Thoracic aorta (tissue), 2 donors: ENCODE data around the gene PTPRG. TPM values are rescaled to one million over a fixed set of nuclear protein-coding genes. Genes with fewer than 3 reads are reported as not detected.

Experiments
- ATAC-seq: fragments of 150-250 bp; one replicate; pipeline ENCODE4 v1.8.0; 2017; ENCODE audit warnings: low read depth; ENCODE audit not compliant: insufficient number of reproducible peaks, low FRiP score
- DNase-seq: peaks from one replicate; pipeline ENCODE4 v3.0.0-alpha.2; 2020; ENCODE audit warnings: low spot score
- H3K27ac ChIP-seq, 2 donors: fragments of 200-600 bp; sonication (generic); 1 replicate in 1 of 2; 2 replicates in 1 of 2; pipeline ENCODE4 v1.5.1; 2016; ENCODE audit warnings: mild to moderate bottlenecking in 2 of 2, moderate library complexity in 2 of 2
- H3K27me3 ChIP-seq: fragments of 200-600 bp; sonication (generic); replicated peaks from 2 replicates; pipeline ENCODE4 v1.6.0; 2016; ENCODE audit warnings: mild to moderate bottlenecking; ENCODE audit not compliant: insufficient read depth
- H3K36me3 ChIP-seq: fragments of 200-600 bp; sonication (generic); one replicate; pipeline ENCODE4 v1.5.1; 2016
- H3K4me1 ChIP-seq, 2 donors: fragments of 200-600 bp; sonication (generic); 1 replicate in 1 of 2; 2 replicates in 1 of 2; pipeline versions ENCODE4 v1.5.1 to v1.6.0; 2016; ENCODE audit warnings: low read depth in 2 of 2, mild to moderate bottlenecking in 1 of 2; ENCODE audit not compliant: control insufficient read depth in 1 of 2
- H3K4me3 ChIP-seq: fragments of 200-600 bp; sonication (generic); 2 replicates; pipeline ENCODE4 v1.5.1; 2016; ENCODE audit warnings: mild to moderate bottlenecking
- H3K9me3 ChIP-seq: fragments of 200-600 bp; sonication (generic); 2 replicates; pipeline ENCODE4 v1.5.1; 2016
- total RNA-seq, 2 donors: library from RNA; depleted of rRNA; stranded (reverse); fragments of >200 nt; gene quantifications; one replicate each; pipeline versions ENCODE4 v1.1.0 to v1.2.3, GENCODE V29; 2016
- TF ChIP-seq, protein P1 (sequence below): fragments of 200-600 bp; sonication (generic); IDR thresholded peaks from one replicate; pipeline ENCODE4 v1.5.1; 2019; ENCODE audit warnings: antibody characterized with exemption

The PTPRG gene
- total RNA-seq, 2 donors from 2014 or later, result 154 to 208 TPM

DNA sequence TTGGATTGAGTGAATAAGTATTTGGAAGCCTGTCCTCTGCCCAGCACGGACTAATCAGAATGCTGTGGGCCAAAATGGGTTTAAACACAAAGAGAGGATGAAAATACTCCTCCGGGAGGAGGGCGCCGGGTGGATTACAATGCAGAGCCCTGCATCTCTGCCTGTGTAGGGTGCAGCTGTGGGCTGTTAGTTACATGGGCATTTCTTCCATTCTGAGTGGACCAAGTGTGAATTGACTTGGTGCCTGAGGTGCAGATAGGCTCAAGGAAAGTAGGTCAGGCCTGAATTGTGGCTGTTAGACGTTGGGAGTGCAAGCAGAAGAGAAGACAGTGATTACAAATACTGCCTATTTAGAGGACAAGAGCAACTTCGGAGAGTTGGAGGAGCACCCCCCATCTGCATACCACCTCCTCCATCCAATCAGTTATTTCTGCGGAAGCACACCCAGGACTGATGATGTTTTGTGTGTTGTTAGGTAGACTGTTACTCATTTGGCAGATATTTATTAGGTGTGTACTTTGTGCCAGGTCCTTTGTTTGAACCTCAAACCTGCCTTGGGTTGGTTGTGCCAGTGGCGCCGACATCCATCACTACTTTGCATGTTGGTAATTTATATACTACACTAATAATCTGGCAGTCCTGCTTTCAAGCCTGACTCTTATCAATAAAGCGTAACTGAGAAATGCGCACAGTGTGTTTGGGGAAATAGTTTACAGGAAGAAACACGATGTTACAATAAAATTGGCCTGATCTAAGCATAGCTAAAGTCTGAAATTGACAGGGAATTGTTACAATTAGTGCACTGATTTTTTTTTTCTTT, 33.0 kb downstream of the PTPRG start:
- DNase-seq (no peak), ATAC-seq (no peak)
- Histone ChIP-seq H3K27me3 (no peaks in the 10 kb centered on the region), H3K27ac (no peak overlapping the region), H3K4me3 (no peak overlapping the region), H3K4me1 (peaks cover 12 to 30% of the 10 kb centered on the region in 2 donors), H3K36me3 (no peaks in the 10 kb centered on the region), H3K9me3 (no peaks in the 10 kb centered on the region)
- TF ChIP-seq, protein P1, sequence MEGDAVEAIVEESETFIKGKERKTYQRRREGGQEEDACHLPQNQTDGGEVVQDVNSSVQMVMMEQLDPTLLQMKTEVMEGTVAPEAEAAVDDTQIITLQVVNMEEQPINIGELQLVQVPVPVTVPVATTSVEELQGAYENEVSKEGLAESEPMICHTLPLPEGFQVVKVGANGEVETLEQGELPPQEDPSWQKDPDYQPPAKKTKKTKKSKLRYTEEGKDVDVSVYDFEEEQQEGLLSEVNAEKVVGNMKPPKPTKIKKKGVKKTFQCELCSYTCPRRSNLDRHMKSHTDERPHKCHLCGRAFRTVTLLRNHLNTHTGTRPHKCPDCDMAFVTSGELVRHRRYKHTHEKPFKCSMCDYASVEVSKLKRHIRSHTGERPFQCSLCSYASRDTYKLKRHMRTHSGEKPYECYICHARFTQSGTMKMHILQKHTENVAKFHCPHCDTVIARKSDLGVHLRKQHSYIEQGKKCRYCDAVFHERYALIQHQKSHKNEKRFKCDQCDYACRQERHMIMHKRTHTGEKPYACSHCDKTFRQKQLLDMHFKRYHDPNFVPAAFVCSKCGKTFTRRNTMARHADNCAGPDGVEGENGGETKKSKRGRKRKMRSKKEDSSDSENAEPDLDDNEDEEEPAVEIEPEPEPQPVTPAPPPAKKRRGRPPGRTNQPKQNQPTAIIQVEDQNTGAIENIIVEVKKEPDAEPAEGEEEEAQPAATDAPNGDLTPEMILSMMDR, result no peak

DNA sequence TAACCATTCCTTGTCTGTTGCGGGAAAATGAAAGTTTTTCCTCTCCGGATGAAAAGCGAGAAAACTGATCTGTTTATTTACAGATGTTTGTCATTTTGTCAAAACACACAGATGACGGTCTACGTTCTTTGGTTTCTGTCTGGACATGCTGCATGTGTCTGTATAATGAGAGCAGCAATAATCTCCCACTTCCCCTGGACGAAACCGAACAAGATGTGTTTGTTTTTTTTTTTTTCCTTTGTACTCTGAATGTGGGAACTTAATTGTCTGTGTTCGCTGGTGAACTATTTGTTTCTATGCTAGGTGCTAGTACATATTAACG, 33.6 kb downstream of the PTPRG start:
- no peak overlapping the region for H3K27ac ChIP-seq

DNA sequence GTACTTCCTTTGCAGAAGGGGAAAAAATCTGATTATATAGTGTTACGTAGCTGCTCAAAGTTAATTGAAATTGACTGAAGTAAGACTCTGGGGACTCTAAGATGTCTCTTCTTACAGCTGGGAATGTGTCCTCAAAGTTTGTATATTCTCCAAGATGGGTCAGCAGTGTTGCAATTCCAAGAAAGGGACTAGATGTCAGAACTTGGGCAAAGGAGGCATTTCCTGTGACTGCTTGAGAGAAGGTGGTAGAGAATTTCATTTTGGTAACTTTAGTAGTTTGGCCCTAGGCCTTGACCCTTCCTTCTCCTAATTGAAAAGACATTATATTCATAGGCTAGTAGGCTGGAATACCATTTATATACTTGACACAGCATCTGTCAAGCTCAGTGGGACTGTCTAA, 33.9 kb downstream of the PTPRG start:
- peaks cover 12 to 27% of the 10 kb centered on the region in 2 donors for H3K4me1 ChIP-seq
- ATAC-seq, result no peak
- H3K27me3 ChIP-seq, result no peaks in the 10 kb centered on the region
- H3K36me3 ChIP-seq, result no peaks in the 10 kb centered on the region
- no peaks in the 10 kb centered on the region for H3K9me3 ChIP-seq
- TF ChIP-seq, protein P1, result no peak
- H3K27ac ChIP-seq, result no peak overlapping the region
- no peak for DNase-seq
- no peak overlapping the region for H3K4me3 ChIP-seq

More for the DNA sequence above, 33.6 kb downstream of the PTPRG start:
- TF ChIP-seq, protein P1, result no peak
- no peak for DNase-seq
- Histone ChIP-seq H3K27me3 (no peaks in the 10 kb centered on the region), H3K9me3 (no peaks in the 10 kb centered on the region), H3K4me3 (no peak overlapping the region), H3K36me3 (no peaks in the 10 kb centered on the region), H3K4me1 (peaks cover 12 to 27% of the 10 kb centered on the region in 2 donors)
- ATAC-seq, result no peak

DNA sequence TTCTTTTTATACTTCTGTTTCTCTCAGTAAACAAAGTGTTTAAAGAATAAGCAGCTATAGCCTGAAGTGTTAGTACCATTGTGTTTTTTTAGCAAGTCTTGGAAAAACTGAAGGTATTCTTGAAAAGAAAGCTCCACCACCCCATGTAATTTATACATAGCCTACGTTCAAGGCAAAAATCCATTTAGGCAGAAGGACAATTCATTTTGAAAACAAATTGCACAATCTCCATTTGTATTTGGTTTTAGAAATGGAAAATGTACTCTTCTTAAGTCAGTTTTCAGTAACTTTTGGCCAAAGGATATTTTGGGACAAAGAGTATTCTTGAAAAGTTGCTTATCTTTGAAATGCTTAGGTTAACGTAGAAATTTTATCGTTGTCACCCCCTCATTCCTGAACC, 34.5 kb downstream of the PTPRG start:
- Histone ChIP-seq H3K27ac (no peak overlapping the region), H3K4me1 (peaks cover 12 to 27% of the 10 kb centered on the region in 2 donors), H3K4me3 (no peak overlapping the region), H3K9me3 (no peaks in the 10 kb centered on the region), H3K27me3 (no peaks in the 10 kb centered on the region), H3K36me3 (no peaks in the 10 kb centered on the region)
- TF ChIP-seq, protein P1, result no peak
- DNase-seq, result no peak
- no peak for ATAC-seq

DNA sequence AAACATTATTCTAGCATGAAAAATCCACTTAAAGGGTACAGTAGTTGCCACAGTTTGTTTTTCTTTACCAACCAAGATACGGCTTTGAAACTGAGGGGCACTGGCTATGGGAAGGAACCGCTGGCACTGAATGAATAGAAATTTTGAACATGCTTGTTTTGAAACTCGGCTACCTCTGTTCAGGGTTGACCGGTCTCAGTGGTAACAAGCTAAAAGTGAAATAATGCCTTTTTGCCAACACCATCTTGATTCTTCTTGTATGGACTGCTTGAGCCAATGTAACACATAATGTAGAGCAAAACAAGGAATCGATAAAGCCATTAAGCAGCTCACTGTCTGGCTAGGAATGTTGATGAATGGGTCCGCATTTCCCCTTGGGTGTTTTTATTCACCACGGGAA, 36.5 kb downstream of the PTPRG start:
- H3K4me1 ChIP-seq, result peaks cover 12 to 27% of the 10 kb centered on the region in 2 donors
- no peaks in the 10 kb centered on the region for H3K9me3 ChIP-seq
- no peak overlapping the region for H3K27ac ChIP-seq
- H3K36me3 ChIP-seq, result no peaks in the 10 kb centered on the region
- H3K4me3 ChIP-seq, result no peak overlapping the region
- H3K27me3 ChIP-seq, result no peaks in the 10 kb centered on the region
- TF ChIP-seq, protein P1, result no peak
- ATAC-seq (no peak), DNase-seq (no peak)
